IMR-90 (cell line): ENCODE results near the gene LMX1A.

Source experiments
- CEBPB ChIP-seq: IDR thresholded peaks from 2 replicates; pipeline ENCODE4 v1.6.1; 2012; ENCODE audit warnings: low read depth, low read length, improper control_type of control experiment
- CHD1 ChIP-seq: IDR thresholded peaks from 2 replicates; pipeline ENCODE4 v1.6.1; 2012; ENCODE audit warnings: low read depth, low read length, improper control_type of control experiment
- FOS ChIP-seq: fragments of 150-350 bp; IDR thresholded peaks from 2 replicates; pipeline ENCODE4 v1.6.1; 2016; ENCODE audit warnings: low read depth, low read length
- MAFK ChIP-seq: IDR thresholded peaks from 2 replicates; pipeline ENCODE4 v1.6.1; 2012; ENCODE audit warnings: low read depth, low read length, improper control_type of control experiment
- MAZ ChIP-seq: IDR thresholded peaks from 2 replicates; pipeline ENCODE4 v1.6.1; 2012; ENCODE audit warnings: low read depth, mild to moderate bottlenecking, low read length, improper control_type of control experiment, moderate library complexity, borderline replicate concordance
- MXI1 ChIP-seq: IDR thresholded peaks from 2 replicates; pipeline ENCODE4 v1.6.1; 2012; ENCODE audit warnings: low read depth, mild to moderate bottlenecking, low read length, moderate library complexity, borderline replicate concordance
- NFE2L2 ChIP-seq: fragments of 150-350 bp; IDR thresholded peaks from 2 replicates; pipeline ENCODE4 v1.6.1; 2016; ENCODE audit warnings: low read depth, mild to moderate bottlenecking, low read length
- POLR2A ChIP-seq: IDR thresholded peaks from 2 replicates; pipeline ENCODE4 v1.6.1; 2012; ENCODE audit warnings: mild to moderate bottlenecking, low read depth, low read length
- RAD21 ChIP-seq: IDR thresholded peaks from 2 replicates; pipeline ENCODE4 v1.6.1; 2012; ENCODE audit warnings: low read length, improper control_type of control experiment
- RCOR1 ChIP-seq: IDR thresholded peaks from 2 replicates; pipeline ENCODE4 v1.6.1; 2012; ENCODE audit warnings: mild to moderate bottlenecking, low read length, improper control_type of control experiment; ENCODE audit not compliant: insufficient replicate concordance
- SMC3 ChIP-seq: fragments of 150-350 bp; IDR thresholded peaks from 2 replicates; pipeline ENCODE4 v1.6.1; 2016; ENCODE audit warnings: low read depth, mild to moderate bottlenecking, antibody characterized with exemption, low read length, moderate library complexity
- TF ChIP-seq, protein P1 (sequence below): conservative IDR thresholded peaks from 2 replicates; pipeline ENCODE4 v1.5.1; 2012; ENCODE audit warnings: mild to moderate bottlenecking, low read depth, low read length, improper control_type of control experiment
- TF ChIP-seq, protein P2 (sequence below): fragments of 150-350 bp; IDR thresholded peaks from 2 replicates; pipeline ENCODE4 v1.6.1; 2017; ENCODE audit warnings: mild to moderate bottlenecking, antibody characterized with exemption, low read length, low read depth
- TF ChIP-seq, protein P3 (sequence below): fragments of 150-350 bp; IDR thresholded peaks from 2 replicates; pipeline ENCODE4 v1.6.1; 2016; ENCODE audit warnings: low read depth, mild to moderate bottlenecking, low read length, moderate library complexity, borderline replicate concordance

DNA sequence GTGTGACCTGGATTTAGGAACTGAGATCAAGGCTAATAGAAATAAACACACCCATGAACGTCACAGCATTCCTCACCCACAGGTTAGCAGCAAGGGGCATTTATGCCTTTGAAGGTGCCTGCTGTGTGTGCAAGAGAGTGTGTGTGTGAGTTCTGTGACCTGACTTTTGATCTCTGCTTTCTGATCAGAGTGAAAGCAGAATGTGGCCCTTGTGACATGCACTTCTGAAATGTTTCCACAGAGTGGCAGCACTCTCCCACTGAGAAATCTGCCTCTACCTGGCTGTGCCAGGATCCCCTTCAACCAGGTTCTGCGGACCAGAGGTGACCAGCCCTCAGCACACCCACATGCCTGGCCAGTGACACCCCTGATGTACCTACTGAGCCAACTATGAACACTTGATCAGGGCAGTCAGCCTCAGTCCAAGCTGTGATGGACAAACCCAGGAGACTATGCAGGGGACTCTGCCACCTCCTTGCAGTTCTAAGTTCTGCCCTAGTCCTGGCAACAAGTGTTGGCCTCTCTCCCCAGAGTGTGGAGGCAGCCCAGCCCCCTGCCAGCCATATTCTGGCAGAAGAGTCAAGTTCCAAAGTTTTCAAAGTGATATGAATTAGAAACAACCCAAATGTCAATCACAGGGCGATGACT lies 47.4 kb upstream of the LMX1A start:
- TF ChIP-seq, protein P1, sequence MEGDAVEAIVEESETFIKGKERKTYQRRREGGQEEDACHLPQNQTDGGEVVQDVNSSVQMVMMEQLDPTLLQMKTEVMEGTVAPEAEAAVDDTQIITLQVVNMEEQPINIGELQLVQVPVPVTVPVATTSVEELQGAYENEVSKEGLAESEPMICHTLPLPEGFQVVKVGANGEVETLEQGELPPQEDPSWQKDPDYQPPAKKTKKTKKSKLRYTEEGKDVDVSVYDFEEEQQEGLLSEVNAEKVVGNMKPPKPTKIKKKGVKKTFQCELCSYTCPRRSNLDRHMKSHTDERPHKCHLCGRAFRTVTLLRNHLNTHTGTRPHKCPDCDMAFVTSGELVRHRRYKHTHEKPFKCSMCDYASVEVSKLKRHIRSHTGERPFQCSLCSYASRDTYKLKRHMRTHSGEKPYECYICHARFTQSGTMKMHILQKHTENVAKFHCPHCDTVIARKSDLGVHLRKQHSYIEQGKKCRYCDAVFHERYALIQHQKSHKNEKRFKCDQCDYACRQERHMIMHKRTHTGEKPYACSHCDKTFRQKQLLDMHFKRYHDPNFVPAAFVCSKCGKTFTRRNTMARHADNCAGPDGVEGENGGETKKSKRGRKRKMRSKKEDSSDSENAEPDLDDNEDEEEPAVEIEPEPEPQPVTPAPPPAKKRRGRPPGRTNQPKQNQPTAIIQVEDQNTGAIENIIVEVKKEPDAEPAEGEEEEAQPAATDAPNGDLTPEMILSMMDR: peak; percentile 26; the same call in 1 of the 2 replicates
- TF ChIP-seq POLR2A (no peak), NFE2L2 (no peak), MXI1 (no peak), SMC3 (peak; percentile 26; the same call in 1 of the 2 replicates), RCOR1 (no peak), MAZ (no peak), FOS (no peak), RAD21 (no peak; the same call in 1 of the 2 replicates), CEBPB (no peak), MAFK (no peak), CHD1 (no peak)
- TF ChIP-seq, protein P2, sequence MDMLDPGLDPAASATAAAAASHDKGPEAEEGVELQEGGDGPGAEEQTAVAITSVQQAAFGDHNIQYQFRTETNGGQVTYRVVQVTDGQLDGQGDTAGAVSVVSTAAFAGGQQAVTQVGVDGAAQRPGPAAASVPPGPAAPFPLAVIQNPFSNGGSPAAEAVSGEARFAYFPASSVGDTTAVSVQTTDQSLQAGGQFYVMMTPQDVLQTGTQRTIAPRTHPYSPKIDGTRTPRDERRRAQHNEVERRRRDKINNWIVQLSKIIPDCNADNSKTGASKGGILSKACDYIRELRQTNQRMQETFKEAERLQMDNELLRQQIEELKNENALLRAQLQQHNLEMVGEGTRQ: no peak
- TF ChIP-seq, protein P3, sequence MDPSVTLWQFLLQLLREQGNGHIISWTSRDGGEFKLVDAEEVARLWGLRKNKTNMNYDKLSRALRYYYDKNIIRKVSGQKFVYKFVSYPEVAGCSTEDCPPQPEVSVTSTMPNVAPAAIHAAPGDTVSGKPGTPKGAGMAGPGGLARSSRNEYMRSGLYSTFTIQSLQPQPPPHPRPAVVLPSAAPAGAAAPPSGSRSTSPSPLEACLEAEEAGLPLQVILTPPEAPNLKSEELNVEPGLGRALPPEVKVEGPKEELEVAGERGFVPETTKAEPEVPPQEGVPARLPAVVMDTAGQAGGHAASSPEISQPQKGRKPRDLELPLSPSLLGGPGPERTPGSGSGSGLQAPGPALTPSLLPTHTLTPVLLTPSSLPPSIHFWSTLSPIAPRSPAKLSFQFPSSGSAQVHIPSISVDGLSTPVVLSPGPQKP: no peak
